Suprapubic skin (tissue), 4 donors: ENCODE data around the gene ZNF423.

ENCODE experiments used
- POLR2A ChIP-seq, 2 donors: fragments of 450-650 bp; IDR thresholded peaks; one replicate each; pipeline ENCODE4 v1.6.1; 2017; ENCODE audit warnings: antibody characterized with exemption in 2 of 2, mild to moderate bottlenecking in 2 of 2, moderate library complexity in 2 of 2
- POLR2AphosphoS5 ChIP-seq, 3 donors: sonication (generic); formaldehyde crosslinking; IDR thresholded peaks; one replicate each; pipeline ENCODE4 v1.6.1; 2017; ENCODE audit warnings: antibody characterized with exemption in 3 of 3

- TF ChIP-seq POLR2A (IDR thresholded peaks at IDR 0.05) (no peak), POLR2AphosphoS5 (IDR thresholded peaks at IDR 0.05) (no peak)
Measured at GRCh38 chr16:49852279-49852678, 3.6 kb downstream of the ZNF423 start.
